ENCODE measurements around the gene RAD54L.

DNA sequence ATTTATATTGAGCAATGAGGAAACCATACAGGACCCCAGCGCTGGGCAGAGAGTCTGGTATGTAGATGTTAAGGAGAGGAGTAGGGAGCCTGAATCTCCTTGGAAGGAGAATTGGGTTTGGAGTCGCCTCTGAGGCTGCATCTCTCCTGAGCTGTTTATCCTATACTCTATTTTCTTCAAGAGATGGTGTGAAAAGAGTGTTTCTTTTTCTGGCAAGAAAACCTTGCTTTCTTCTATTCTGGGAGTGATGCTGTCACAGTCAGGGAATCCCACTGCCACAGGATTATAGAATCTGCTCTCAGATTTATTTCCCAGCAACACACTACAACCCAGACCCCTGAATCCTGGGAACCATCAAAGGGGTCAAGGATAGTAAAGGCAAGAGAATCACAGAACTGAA is 41.2 kb upstream of the RAD54L start:
- TF ChIP-seq POLR2AphosphoS5 (IDR thresholded peaks at IDR 0.05; ENCODE audit: insufficient read depth in 1 of 2, low read depth in 1 of 2): no peak
- TF ChIP-seq, protein P1, sequence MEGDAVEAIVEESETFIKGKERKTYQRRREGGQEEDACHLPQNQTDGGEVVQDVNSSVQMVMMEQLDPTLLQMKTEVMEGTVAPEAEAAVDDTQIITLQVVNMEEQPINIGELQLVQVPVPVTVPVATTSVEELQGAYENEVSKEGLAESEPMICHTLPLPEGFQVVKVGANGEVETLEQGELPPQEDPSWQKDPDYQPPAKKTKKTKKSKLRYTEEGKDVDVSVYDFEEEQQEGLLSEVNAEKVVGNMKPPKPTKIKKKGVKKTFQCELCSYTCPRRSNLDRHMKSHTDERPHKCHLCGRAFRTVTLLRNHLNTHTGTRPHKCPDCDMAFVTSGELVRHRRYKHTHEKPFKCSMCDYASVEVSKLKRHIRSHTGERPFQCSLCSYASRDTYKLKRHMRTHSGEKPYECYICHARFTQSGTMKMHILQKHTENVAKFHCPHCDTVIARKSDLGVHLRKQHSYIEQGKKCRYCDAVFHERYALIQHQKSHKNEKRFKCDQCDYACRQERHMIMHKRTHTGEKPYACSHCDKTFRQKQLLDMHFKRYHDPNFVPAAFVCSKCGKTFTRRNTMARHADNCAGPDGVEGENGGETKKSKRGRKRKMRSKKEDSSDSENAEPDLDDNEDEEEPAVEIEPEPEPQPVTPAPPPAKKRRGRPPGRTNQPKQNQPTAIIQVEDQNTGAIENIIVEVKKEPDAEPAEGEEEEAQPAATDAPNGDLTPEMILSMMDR (IDR thresholded peaks at IDR 0.05): no peak
- no peak for TF ChIP-seq POLR2A (IDR thresholded peaks at IDR 0.05)

All from vagina (tissue), 2 donors.